CD4-positive, alpha-beta T cell treated with Interleukin-12 subunit alpha and Interleukin-12 subunit beta, for 1 hour (primary cell): ENCODE measurements around the gene TMED10.
"Not testable (repeated sequence)": the region's sequence is repeated elsewhere in the genome, so short reads cannot be mapped to it uniquely, and the experiment has no call there.

ENCODE experiments used
- DNase-seq: peaks from one replicate; pipeline ENCODE4 v3.0.0-alpha.2; 2020

The TMED10 gene

GRCh38 chr14:75190023-75190422, 13.6 kb upstream of the TMED10 start:
- DNase-seq: no peak

GRCh38 chr14:75188520-75189268, 12.3 kb upstream of the TMED10 start:
- DNase-seq: peak; percentile 28

- no peak for DNase-seq
These were observed 11.7 kb upstream of the TMED10 start for GRCh38 chr14:75188086-75188485.

GRCh38 chr14:75186953-75187352, 10.5 kb upstream of the TMED10 start:
- no peak for DNase-seq

GRCh38 chr14:75185251-75186040, 9.0 kb upstream of the TMED10 start:
- no peak for DNase-seq

GRCh38 chr14:75184492-75184891, 8.1 kb upstream of the TMED10 start:
- DNase-seq: no peak

GRCh38 chr14:75184039-75184438, 7.6 kb upstream of the TMED10 start:
- no peak for DNase-seq

- no peak for DNase-seq
These were observed 6.8 kb upstream of the TMED10 start for GRCh38 chr14:75183225-75183624.

GRCh38 chr14:75182821-75183220, 6.4 kb upstream of the TMED10 start:
- no peak for DNase-seq

GRCh38 chr14:75182163-75182562, 5.8 kb upstream of the TMED10 start:
- not testable (repeated sequence) for DNase-seq

GRCh38 chr14:75181293-75182062, 5.1 kb upstream of the TMED10 start:
- no peak for DNase-seq

- DNase-seq: no peak
These were observed 703 bp downstream of the TMED10 start for GRCh38 chr14:75175677-75176141.

- DNase-seq: no peak
These were observed 2.3 kb downstream of the TMED10 start for GRCh38 chr14:75174066-75174465.

- DNase-seq: no peak
These were observed 5.6 kb downstream of the TMED10 start for GRCh38 chr14:75170772-75171171.

- DNase-seq: no peak
These were observed 7.7 kb downstream of the TMED10 start for GRCh38 chr14:75168586-75169335.

GRCh38 chr14:75167325-75167724, 9.1 kb downstream of the TMED10 start:
- DNase-seq: no peak

- DNase-seq: no peak
These were observed 10.6 kb downstream of the TMED10 start for GRCh38 chr14:75165586-75166391.

- DNase-seq: no peak
These were observed 11.6 kb downstream of the TMED10 start for GRCh38 chr14:75164809-75165208.

GRCh38 chr14:75163677-75164076, 12.7 kb downstream of the TMED10 start:
- no peak for DNase-seq

- DNase-seq: no peak
These were observed 13.8 kb downstream of the TMED10 start for GRCh38 chr14:75162631-75163030.

GRCh38 chr14:75158843-75159614, 17.4 kb downstream of the TMED10 start:
- DNase-seq: no peak
